HepG2 (cell line): ENCODE results near the gene SRC. TPM values are rescaled to one million over a fixed set of nuclear protein-coding genes. Genes with fewer than 3 reads are reported as not detected.
A peak's percentile ranks its signal among the peaks of the same experiment; 100 is the strongest.

Experiments used
- DMTF1 ChIP-seq: sonication (generic); formaldehyde crosslinking; IDR thresholded peaks from 2 replicates; pipeline ENCODE4 v1.4.0; 2020; ENCODE audit warnings: mild to moderate bottlenecking, missing genetic modification reagents
- ERF ChIP-seq: IDR thresholded peaks from 2 replicates; pipeline ENCODE4 v1.6.1; 2018; ENCODE audit warnings: missing biosample characterization, missing genetic modification reagents
- ETV6 ChIP-seq: sonication (generic); formaldehyde crosslinking; conservative IDR thresholded peaks from 2 replicates; pipeline ENCODE4 v1.4.0; 2020; ENCODE audit warnings: missing genetic modification reagents
- FOXJ3 ChIP-seq: sonication (generic); formaldehyde crosslinking; IDR thresholded peaks from 2 replicates; pipeline ENCODE4 v1.4.0; 2020; ENCODE audit warnings: missing genetic modification reagents, mild to moderate bottlenecking, borderline replicate concordance
- FOXP4 ChIP-seq: sonication (generic); formaldehyde crosslinking; IDR thresholded peaks from 2 replicates; pipeline ENCODE4 v1.4.0; 2020; ENCODE audit warnings: missing genetic modification reagents
- GABPB1 ChIP-seq: IDR thresholded peaks from 2 replicates; pipeline ENCODE4 v1.6.1; 2016; ENCODE audit warnings: mild to moderate bottlenecking, missing genetic modification reagents, moderate library complexity, missing compliant biosample characterization
- HIC2 ChIP-seq: sonication (generic); formaldehyde crosslinking; IDR thresholded peaks from 2 replicates; pipeline ENCODE4 v1.9.0; 2022; ENCODE audit warnings: low read depth, missing genetic modification reagents
- HNF4A ChIP-seq: sonication (generic); formaldehyde crosslinking; IDR thresholded peaks from 2 replicates; pipeline ENCODE4 v1.4.0; 2020; ENCODE audit warnings: missing genetic modification reagents
- KMT2A ChIP-seq: sonication (generic); formaldehyde crosslinking; IDR thresholded peaks from 2 replicates; pipeline ENCODE4 v1.4.0; 2020; ENCODE audit warnings: missing genetic modification reagents
- NR2F2 ChIP-seq: IDR thresholded peaks from 2 replicates; pipeline ENCODE4 v1.6.1; 2012; ENCODE audit warnings: low read depth, inconsistent platforms, borderline replicate concordance
- PHF20 ChIP-seq: sonication (generic); formaldehyde crosslinking; IDR thresholded peaks from 2 replicates; pipeline ENCODE4 v1.5.0; 2020; ENCODE audit warnings: mild to moderate bottlenecking, missing genetic modification reagents
- POLR2G ChIP-seq: fragments of 200-400 bp; formaldehyde crosslinking; IDR thresholded peaks from 2 replicates; pipeline ENCODE4 v1.6.1; 2018; ENCODE audit warnings: mild to moderate bottlenecking, low read depth, low read length, moderate library complexity
- SRY ChIP-seq: sonication (generic); formaldehyde crosslinking; IDR thresholded peaks from 2 replicates; pipeline ENCODE4 v1.8.0; 2022; ENCODE audit warnings: mild to moderate bottlenecking, missing genetic modification reagents
- TRAFD1 ChIP-seq: sonication (generic); formaldehyde crosslinking; IDR thresholded peaks from 2 replicates; pipeline ENCODE4 v1.5.1; 2020; ENCODE audit warnings: missing genetic modification reagents, mild to moderate bottlenecking, borderline replicate concordance
- ZBTB20 ChIP-seq: sonication (generic); formaldehyde crosslinking; IDR thresholded peaks from 2 replicates; pipeline ENCODE4 v1.8.1; 2023; ENCODE audit warnings: missing genetic modification reagents, low read depth, mild to moderate bottlenecking, borderline replicate concordance
- ZBTB42 ChIP-seq: sonication (generic); formaldehyde crosslinking; IDR thresholded peaks from 2 replicates; pipeline ENCODE4 v1.5.0; 2020; ENCODE audit warnings: mild to moderate bottlenecking, missing genetic modification reagents
- ZNF260 ChIP-seq: sonication (generic); formaldehyde crosslinking; IDR thresholded peaks from 2 replicates; pipeline ENCODE4 v1.4.0; 2020; ENCODE audit warnings: missing genetic modification reagents, low read depth, mild to moderate bottlenecking, borderline replicate concordance
- ZNF296 ChIP-seq: sonication (generic); formaldehyde crosslinking; conservative IDR thresholded peaks from 2 replicates; pipeline ENCODE4 v1.5.0; 2020; ENCODE audit warnings: mild to moderate bottlenecking, missing genetic modification reagents
- ZNF329 ChIP-seq: sonication (generic); formaldehyde crosslinking; IDR thresholded peaks from 2 replicates; pipeline ENCODE4 v1.9.0; 2021; ENCODE audit warnings: low read depth, mild to moderate bottlenecking, missing genetic modification reagents
- ZNF333 ChIP-seq: sonication (generic); formaldehyde crosslinking; IDR thresholded peaks from 2 replicates; pipeline ENCODE4 v1.4.0; 2020; ENCODE audit warnings: mild to moderate bottlenecking, missing genetic modification reagents, borderline replicate concordance
- ZNF484 ChIP-seq: sonication (generic); formaldehyde crosslinking; IDR thresholded peaks from 2 replicates; pipeline ENCODE4 v1.5.1; 2020; ENCODE audit warnings: mild to moderate bottlenecking, low read depth, missing genetic modification reagents, borderline replicate concordance
- ZNF580 ChIP-seq: IDR thresholded peaks from 2 replicates; pipeline ENCODE4 v1.6.1; 2016; ENCODE audit warnings: low read depth, borderline replicate concordance
- polyA plus RNA-seq, 8 experiments: library from polyadenylated mRNA; depleted of rRNA in 3 of 8; stranded (reverse) in 7 of 8; unstranded in 1 of 8; fragments of >200 nt; fragmentation: Illumina TruSeq in 4 of 8; extraction: Trizol in 4 of 8; gene quantifications; 2 replicates each; pipeline versions ENCODE4 v1.2.1 to v1.2.3, GENCODE V29; 2011 to 2016; ENCODE audit warnings: low read depth in 4 of 8, missing spikeins in 1 of 8, mixed read lengths in 1 of 8; ENCODE audit not compliant: insufficient read depth in 1 of 8
- total RNA-seq, 5 experiments: library from RNA; depleted of rRNA; stranded (reverse); fragments of >200 nt; fragmentation: Illumina TruSeq; extraction: Trizol; gene quantifications; 2 replicates each; pipeline ENCODE4 v1.2.3, GENCODE V29; 2016; ENCODE audit warnings: low read depth in 1 of 5

Gene SRC
- total and polyA plus RNA-seq, 2 of the 13 experiments (the other 11 are each of a cell fraction or from before 2014, with no cell fraction given), result 54.7 to 192 TPM

- TF ChIP-seq DMTF1 (CRISPR knock-in tag), result no peak
- no peak for TF ChIP-seq ETV6 (CRISPR knock-in tag)
- TF ChIP-seq ZBTB42 (CRISPR knock-in tag), result no peak
- no peak for TF ChIP-seq FOXP4 (CRISPR knock-in tag)
- no peak for TF ChIP-seq PHF20
- no peak for TF ChIP-seq POLR2G
- peak; percentile 48; the same call in 1 of the 2 replicates for TF ChIP-seq NR2F2
- peak; percentile 69 for TF ChIP-seq HNF4A (CRISPR knock-in tag)
- peak; percentile 82 for TF ChIP-seq HIC2 (CRISPR knock-in tag)
- TF ChIP-seq ZNF260 (CRISPR knock-in tag), result no peak
- 0 out of 2 replicates have a peak, but pooled peaks have one; percentile 20 for TF ChIP-seq KMT2A (CRISPR knock-in tag)
- TF ChIP-seq GABPB1 (CRISPR knock-in tag), result no peak
- no peak for TF ChIP-seq ZBTB20 (CRISPR knock-in tag)
- 0 out of 2 replicates have a peak, but pooled peaks have one; percentile 37 for TF ChIP-seq ZNF333
- TF ChIP-seq ZNF296 (CRISPR knock-in tag), result no peak
- TF ChIP-seq ZNF580, result no peak
- no peak for TF ChIP-seq SRY (CRISPR knock-in tag)
- TF ChIP-seq ZNF484 (CRISPR knock-in tag), result no peak
- TF ChIP-seq TRAFD1 (CRISPR knock-in tag), result no peak
- no peak for TF ChIP-seq FOXJ3
- no peak for TF ChIP-seq ERF (CRISPR knock-in tag)
- TF ChIP-seq ZNF329 (CRISPR knock-in tag), result no peak
These were observed 17.6 kb upstream of the SRC start (continued) for GRCh38 chr20:37328149-37328945.
